HK-2 (cell line): ENCODE measurements around the gene MYPOP.
A peak's percentile ranks its signal among the peaks of the same experiment; 100 is the strongest.
"Not testable (repeated sequence)": the region's sequence is repeated elsewhere in the genome, so short reads cannot be mapped to it uniquely, and the experiment has no call there.

Experiments
- DNase-seq: peaks from one replicate; pipeline ENCODE4 v3.0.0-alpha.2; 2018; ENCODE audit not compliant: unreplicated experiment

Gene MYPOP

DNA sequence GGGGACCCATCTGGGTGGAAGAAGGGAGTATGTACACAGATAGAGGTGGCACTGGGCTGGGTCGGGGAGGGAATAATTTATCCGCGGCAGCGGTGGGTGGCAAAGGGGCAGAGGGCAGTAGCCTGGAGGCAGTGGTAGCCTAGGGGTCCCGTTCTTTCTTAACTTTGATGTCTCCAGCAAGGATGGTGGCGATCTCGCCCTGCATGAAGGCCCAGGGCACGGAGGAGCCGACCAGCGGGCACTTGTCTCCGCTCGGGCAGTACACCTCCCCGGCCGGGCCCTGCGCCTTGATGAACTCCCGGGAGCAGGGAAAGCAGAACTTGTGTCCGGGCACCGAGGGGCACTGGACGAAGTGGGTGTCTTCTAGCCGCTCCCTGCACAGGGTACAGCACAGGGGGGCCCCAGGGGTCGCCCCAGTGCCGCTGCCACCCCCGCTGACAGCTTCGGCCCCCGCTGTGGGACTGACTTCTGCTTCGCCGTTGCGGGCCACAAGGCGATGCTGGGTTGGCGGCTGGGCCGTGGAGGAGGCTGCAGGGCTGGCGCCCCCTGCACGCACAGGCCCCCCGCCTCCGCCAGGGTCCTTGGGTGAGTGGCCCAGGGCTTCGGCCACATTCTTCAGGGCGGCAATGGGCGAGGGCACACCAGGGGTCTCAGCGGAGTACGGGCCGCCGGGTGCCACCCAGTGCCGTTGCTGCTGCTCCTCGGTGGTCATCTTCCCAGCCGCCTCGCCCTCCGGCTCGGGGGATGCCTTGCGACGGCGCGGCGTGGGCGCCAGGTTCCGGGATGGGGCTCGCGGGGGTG lies 18.3 kb downstream of the MYPOP start:
- no peak for DNase-seq

DNA sequence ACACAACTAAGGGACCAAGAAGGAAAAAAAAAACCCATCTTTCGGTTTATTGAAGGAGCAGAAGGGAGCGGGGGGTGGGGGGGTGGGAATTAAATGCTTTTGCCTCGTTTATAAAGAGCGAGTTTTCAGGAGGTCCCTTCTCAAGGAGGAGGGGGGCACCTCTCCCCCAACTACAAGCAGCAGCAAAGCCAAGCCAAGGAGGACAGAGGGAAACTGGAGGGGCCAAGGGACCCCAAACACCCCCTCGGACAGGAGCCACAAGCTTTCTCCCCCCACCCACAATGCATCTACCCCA lies 18.9 kb downstream of the MYPOP start:
- no peak for DNase-seq

- DNase-seq, result peak; percentile 89
Observed at GRCh38 chr19:45882652-45883585, 19.5 kb downstream of the MYPOP start.

GRCh38 chr19:45881909-45882528 lies 20.4 kb downstream of the MYPOP start:
- no peak for DNase-seq

DNA sequence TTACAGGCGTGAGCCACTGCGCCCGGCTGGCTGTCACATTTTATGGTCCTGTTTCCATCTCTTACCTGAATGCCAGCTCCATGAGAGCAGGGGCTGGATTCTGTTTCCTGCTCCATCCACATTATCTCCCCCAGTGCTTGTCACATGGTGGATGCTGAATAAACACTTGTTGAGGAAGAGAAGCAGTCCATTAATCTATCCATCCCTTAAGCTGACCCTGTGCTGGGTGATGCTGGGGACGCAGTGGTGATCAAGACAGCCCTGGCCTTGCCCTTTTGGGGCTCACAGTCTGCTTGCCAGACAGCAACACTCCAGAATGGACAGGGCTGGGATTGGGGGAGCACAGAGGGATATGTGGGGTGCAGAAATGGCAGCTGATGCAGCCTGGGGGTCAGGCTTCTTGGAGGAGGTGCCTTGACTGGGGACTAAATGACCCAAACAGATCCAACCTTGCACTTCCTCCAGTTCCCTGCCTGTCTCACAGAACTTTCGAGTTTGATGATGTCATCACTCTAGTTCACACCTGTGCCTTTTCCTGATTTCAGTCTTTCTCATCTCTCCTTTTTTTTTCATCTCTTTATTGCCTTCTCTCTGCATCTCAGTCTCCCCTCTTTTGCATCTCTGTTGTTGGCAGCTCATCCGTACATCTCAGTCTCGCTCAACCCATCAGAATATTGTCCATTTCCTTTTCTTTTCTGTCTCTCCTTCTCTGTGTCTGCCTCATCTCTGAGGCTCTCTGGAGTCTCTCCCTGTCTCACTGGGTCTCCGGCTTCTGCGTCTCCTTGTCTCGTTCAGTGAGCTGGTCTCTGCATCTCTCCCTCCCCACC lies 21.1 kb downstream of the MYPOP start:
- no peak for DNase-seq

GRCh38 chr19:45879971-45880370 lies 22.4 kb downstream of the MYPOP start:
- no peak for DNase-seq

- DNase-seq, result no peak
Observed at GRCh38 chr19:45879055-45879454, 23.4 kb downstream of the MYPOP start.

DNA sequence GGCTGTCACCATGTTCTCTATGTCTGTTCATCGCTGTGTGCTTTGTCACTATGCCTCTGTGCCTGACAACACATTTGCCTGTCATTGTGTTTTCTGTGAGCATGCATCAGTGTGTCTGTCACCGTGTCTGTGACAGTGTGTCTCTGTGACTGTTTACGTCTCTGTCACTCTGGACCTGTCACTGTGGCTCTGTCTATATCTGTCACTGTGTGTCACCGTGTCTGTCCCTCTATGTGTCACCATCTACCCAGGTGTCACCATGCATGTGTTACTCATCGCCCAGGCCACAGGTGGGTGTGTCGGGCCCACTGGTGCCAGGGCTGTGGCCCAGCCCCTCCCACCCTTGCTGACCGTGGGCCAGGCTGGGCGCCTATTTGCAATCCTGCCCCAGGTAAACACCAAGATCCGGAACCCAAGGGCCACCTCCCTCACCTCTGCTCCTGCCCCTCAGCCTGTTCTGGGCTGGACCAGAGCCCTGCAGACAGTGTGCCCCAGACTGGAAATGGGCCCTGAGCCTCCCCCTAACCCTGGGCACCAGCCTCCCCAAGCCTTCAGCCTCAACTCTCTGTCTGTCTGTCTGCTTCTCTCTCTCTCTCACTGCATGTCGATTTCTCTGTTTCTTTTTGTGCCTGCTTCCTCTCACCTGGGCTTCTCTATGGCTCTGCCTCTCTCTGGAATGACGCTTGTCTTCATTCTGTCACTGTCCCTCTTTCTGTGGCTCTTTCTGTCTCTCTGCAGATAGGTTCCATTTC lies 24.2 kb downstream of the MYPOP start:
- DNase-seq, result no peak

- DNase-seq, result no peak
Observed at GRCh38 chr19:45876411-45877197, 25.8 kb downstream of the MYPOP start.

GRCh38 chr19:45876161-45876410 lies 26.3 kb downstream of the MYPOP start:
- DNase-seq, result no peak

- no peak for DNase-seq
Observed at GRCh38 chr19:45874620-45874966, 27.8 kb downstream of the MYPOP start.

DNA sequence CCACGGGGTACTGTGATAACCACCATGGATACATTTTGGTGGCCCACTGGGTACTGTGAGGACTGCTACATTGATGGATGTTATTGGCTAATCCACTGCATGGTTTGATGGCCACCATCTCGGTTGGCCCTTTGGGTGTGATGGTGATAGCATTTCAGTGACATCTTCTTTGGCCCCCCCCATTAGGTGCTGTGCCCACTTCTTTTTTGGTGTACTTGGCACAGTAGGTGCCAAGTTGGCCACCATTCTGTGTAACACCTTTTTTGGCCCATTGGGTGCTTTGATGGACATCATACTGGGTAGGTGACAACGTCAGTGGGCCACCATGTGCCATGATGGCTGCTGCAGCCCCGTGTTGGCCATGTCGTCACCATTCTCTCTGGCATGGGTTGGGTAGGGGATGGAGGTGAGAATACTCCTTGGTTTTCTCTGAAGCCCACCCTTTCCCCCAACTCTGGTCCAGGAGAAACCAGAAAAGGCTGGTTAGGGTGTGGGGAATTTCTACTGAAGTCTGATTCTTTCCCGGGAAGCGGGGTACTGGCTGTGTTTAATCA lies 29.1 kb downstream of the MYPOP start:
- DNase-seq, result no peak

DNA sequence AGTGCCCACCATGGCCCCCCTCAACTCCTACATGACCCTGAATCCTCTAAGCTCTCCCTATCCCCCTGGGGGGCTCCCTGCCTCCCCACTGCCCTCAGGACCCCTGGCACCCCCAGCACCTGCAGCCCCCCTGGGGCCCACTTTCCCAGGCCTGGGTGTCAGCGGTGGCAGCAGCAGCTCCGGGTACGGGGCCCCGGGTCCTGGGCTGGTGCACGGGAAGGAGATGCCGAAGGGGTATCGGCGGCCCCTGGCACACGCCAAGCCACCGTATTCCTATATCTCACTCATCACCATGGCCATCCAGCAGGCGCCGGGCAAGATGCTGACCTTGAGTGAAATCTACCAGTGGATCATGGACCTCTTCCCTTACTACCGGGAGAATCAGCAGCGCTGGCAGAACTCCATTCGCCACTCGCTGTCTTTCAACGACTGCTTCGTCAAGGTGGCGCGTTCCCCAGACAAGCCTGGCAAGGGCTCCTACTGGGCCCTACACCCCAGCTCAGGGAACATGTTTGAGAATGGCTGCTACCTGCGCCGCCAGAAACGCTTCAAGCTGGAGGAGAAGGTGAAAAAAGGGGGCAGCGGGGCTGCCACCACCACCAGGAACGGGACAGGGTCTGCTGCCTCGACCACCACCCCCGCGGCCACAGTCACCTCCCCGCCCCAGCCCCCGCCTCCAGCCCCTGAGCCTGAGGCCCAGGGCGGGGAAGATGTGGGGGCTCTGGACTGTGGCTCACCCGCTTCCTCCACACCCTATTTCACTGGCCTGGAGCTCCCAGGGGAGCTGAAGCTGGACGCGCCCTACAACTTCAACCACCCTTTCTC lies 30.1 kb downstream of the MYPOP start:
- DNase-seq, result no peak

DNA sequence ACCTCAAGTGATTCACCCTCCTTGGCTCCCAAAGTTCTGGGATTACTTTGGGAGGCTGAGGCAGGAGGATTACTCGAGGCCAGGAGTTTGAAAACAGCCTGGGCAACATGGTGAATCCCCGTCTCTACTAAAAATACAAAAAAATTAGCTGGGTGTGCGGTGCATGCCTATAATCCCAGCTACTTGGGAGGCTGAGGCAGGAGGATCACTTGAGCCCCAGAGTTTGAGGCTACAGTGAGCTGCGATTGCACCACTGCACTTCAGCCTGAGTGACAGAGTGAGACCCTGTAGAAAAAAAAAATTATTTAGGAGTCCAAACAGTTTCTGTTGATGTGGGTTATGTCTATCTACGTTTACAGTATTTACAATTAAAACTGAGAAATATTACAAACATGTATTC lies 31.6 kb downstream of the MYPOP start:
- no peak for DNase-seq

GRCh38 chr19:45867241-45867640 lies 35.2 kb downstream of the MYPOP start:
- DNase-seq, result not testable (repeated sequence)

- no peak for DNase-seq
Observed at GRCh38 chr19:45866400-45867176, 35.8 kb downstream of the MYPOP start.

- DNase-seq, result no peak
Observed at GRCh38 chr19:45865269-45865948, 37.0 kb downstream of the MYPOP start.

GRCh38 chr19:45864629-45865082 lies 37.8 kb downstream of the MYPOP start:
- no peak for DNase-seq
